ENCODE measurements around the gene SV2B. TPM values are rescaled to one million over a fixed set of nuclear protein-coding genes. Genes with fewer than 3 reads are reported as not detected.

SV2B gene
- total RNA-seq, 4 donors from 2014 or later, result 1.4 to 6.4 (median 2.2) TPM

- no peak for TF ChIP-seq CTCF (IDR thresholded peaks at IDR 0.05; ENCODE audit: low read depth)
Measured at GRCh38 chr15:91224755-91225380, 124.8 kb downstream of the SV2B start.

GRCh38 chr15:91225741-91226140 is 125.7 kb downstream of the SV2B start:
- no peak for TF ChIP-seq CTCF (IDR thresholded peaks at IDR 0.05; ENCODE audit: low read depth)

- no peak for TF ChIP-seq CTCF (IDR thresholded peaks at IDR 0.05; ENCODE audit: low read depth)
Measured at GRCh38 chr15:91227117-91227516, 127.1 kb downstream of the SV2B start.

- TF ChIP-seq CTCF (IDR thresholded peaks at IDR 0.05; ENCODE audit: low read depth), result no peak
Measured at GRCh38 chr15:91227766-91228165, 127.7 kb downstream of the SV2B start.

GRCh38 chr15:91228383-91228782 is 128.3 kb downstream of the SV2B start:
- no peak for TF ChIP-seq CTCF (IDR thresholded peaks at IDR 0.05; ENCODE audit: low read depth)

GRCh38 chr15:91228890-91229289 is 128.8 kb downstream of the SV2B start:
- TF ChIP-seq CTCF (IDR thresholded peaks at IDR 0.05; ENCODE audit: low read depth), result no peak

GRCh38 chr15:91231703-91232102 is 131.6 kb downstream of the SV2B start:
- TF ChIP-seq CTCF (IDR thresholded peaks at IDR 0.05; ENCODE audit: low read depth), result no peak

Measured in subcutaneous adipose tissue (tissue), 4 donors.